RCC 7860 (cell line): ENCODE results near the gene PFKFB4.
"Not testable (repeated sequence)": the region's sequence is repeated elsewhere in the genome, so short reads cannot be mapped to it uniquely, and the experiment has no call there.

ENCODE experiments used
- DNase-seq: peaks from one replicate; pipeline ENCODE4 v3.0.0-alpha.2; 2015; ENCODE audit warnings: low spot score
- FAIRE-seq: peaks from 2 replicates; lab custom pipeline; 2012; peaks lifted over from hg19 to GRCh38; lab: Jason Lieb, UNC

Gene PFKFB4

GRCh38 chr3:48535578-48535977, 21.0 kb downstream of the PFKFB4 start:
- DNase-seq (no peak), FAIRE-seq (no peak)

- DNase-seq (no peak), FAIRE-seq (no peak)
These were observed 23.6 kb downstream of the PFKFB4 start for GRCh38 chr3:48532977-48533337.

- FAIRE-seq (no peak), DNase-seq (no peak)
These were observed 24.2 kb downstream of the PFKFB4 start for GRCh38 chr3:48532271-48532976.

GRCh38 chr3:48530701-48531100, 25.9 kb downstream of the PFKFB4 start:
- not testable (repeated sequence) for DNase-seq, FAIRE-seq

- no peak for FAIRE-seq
- DNase-seq, result no peak
These were observed 27.8 kb downstream of the PFKFB4 start for GRCh38 chr3:48528754-48529153.

- no peak for DNase-seq
- no peak for FAIRE-seq
These were observed 28.6 kb downstream of the PFKFB4 start for GRCh38 chr3:48528048-48528447.

- no peak for DNase-seq
- no peak for FAIRE-seq
These were observed 31.6 kb downstream of the PFKFB4 start for GRCh38 chr3:48524970-48525369.

GRCh38 chr3:48521635-48522034, 35.0 kb downstream of the PFKFB4 start:
- FAIRE-seq, result no peak

GRCh38 chr3:48519277-48519643, 37.3 kb downstream of the PFKFB4 start:
- FAIRE-seq, result no peak
- no peak for DNase-seq

More at GRCh38 chr3:48521635-48522034, 35.0 kb downstream of the PFKFB4 start:
- no peak for DNase-seq

GRCh38 chr3:48518638-48519276, 37.8 kb downstream of the PFKFB4 start:
- FAIRE-seq, result no peak

GRCh38 chr3:48518069-48518468, 38.5 kb downstream of the PFKFB4 start:
- no peak for FAIRE-seq
- DNase-seq, result no peak

More at GRCh38 chr3:48518638-48519276, 37.8 kb downstream of the PFKFB4 start:
- no peak for DNase-seq

GRCh38 chr3:48516571-48516970, 40.0 kb downstream of the PFKFB4 start:
- no peak for FAIRE-seq
- no peak for DNase-seq

GRCh38 chr3:48514431-48515227, 42.0 kb downstream of the PFKFB4 start:
- no peak for FAIRE-seq

GRCh38 chr3:48511551-48511950, 45.1 kb downstream of the PFKFB4 start:
- no peak for FAIRE-seq
- DNase-seq, result no peak

More at GRCh38 chr3:48514431-48515227, 42.0 kb downstream of the PFKFB4 start:
- DNase-seq, result no peak

- DNase-seq, result peak; percentile 66
- peak; percentile 70 for FAIRE-seq
These were observed 49.1 kb downstream of the PFKFB4 start for GRCh38 chr3:48507256-48508061.

GRCh38 chr3:48505968-48506504, 50.6 kb downstream of the PFKFB4 start:
- no peak for DNase-seq
- FAIRE-seq, result no peak

- FAIRE-seq, result no peak
- DNase-seq, result no peak
These were observed 51.5 kb downstream of the PFKFB4 start for GRCh38 chr3:48505146-48505545.

GRCh38 chr3:48504051-48504946, 52.3 kb downstream of the PFKFB4 start, which contains the start of gene SHISA5:
SHISA5 (minus strand) TSS chr3:48504174; CDS start chr3:48504094, 80 bp downstream.
- DNase-seq (peak; percentile 18), FAIRE-seq (no peak)

- DNase-seq (no peak), FAIRE-seq (no peak)
These were observed 53.1 kb downstream of the PFKFB4 start for GRCh38 chr3:48503401-48504050.
